AG04450 (cell line): ENCODE results near the gene FOXG1. TPM values are rescaled to one million over a fixed set of nuclear protein-coding genes. Genes with fewer than 3 reads are reported as not detected.

ENCODE experiments used
- CTCF ChIA-PET: fragments of 300-600, 350-600 bp; formaldehyde crosslinking; extraction: SDS; loops from one replicate; lab custom pipeline; 2022; ENCODE audit warnings: antibody characterized with exemption, inconsistent platforms; lab: Charles Lee
- POLR2A ChIA-PET: fragments of 350-600 bp; formaldehyde crosslinking; extraction: SDS; loops from one replicate; lab custom pipeline; 2021; ENCODE audit warnings: antibody characterized with exemption, inconsistent platforms; lab: Yijun Ruan, JAX
- DNase-seq: peaks from one replicate; pipeline ENCODE4 v3.0.0-alpha.2; 2011; ENCODE audit warnings: low read depth, low spot score
- H3K27ac ChIP-seq: one replicate; pipeline ENCODE4 v1.5.1; 2012; ENCODE audit warnings: low read depth, low read length, control low read depth
- H3K27me3 ChIP-seq: one replicate; pipeline ENCODE4 v1.6.0; 2012; ENCODE audit warnings: low read length; ENCODE audit not compliant: control insufficient read depth, insufficient read depth
- H3K4me3 ChIP-seq: 2 replicates; pipeline ENCODE4 v1.5.1; 2011; ENCODE audit warnings: mild to moderate bottlenecking, low read depth, low read length, control low read depth
- H3K9me3 ChIP-seq: 2 replicates; pipeline ENCODE4 v1.5.1; 2012; ENCODE audit warnings: low read length; ENCODE audit not compliant: control insufficient read depth, insufficient read depth
- CTCF ChIP-seq: IDR thresholded peaks from 2 replicates; pipeline ENCODE4 v1.5.1; 2011; ENCODE audit warnings: low read depth, low read length, control low read depth, inconsistent platforms
- polyA plus RNA-seq: library from polyadenylated mRNA; depleted of rRNA; stranded (reverse); fragments of >200 nt; gene quantifications from 2 replicates; pipeline ENCODE4 v1.2.3, GENCODE V29; 2011

Gene FOXG1
- polyA plus RNA-seq, 1 experiment, result not detected

DNA sequence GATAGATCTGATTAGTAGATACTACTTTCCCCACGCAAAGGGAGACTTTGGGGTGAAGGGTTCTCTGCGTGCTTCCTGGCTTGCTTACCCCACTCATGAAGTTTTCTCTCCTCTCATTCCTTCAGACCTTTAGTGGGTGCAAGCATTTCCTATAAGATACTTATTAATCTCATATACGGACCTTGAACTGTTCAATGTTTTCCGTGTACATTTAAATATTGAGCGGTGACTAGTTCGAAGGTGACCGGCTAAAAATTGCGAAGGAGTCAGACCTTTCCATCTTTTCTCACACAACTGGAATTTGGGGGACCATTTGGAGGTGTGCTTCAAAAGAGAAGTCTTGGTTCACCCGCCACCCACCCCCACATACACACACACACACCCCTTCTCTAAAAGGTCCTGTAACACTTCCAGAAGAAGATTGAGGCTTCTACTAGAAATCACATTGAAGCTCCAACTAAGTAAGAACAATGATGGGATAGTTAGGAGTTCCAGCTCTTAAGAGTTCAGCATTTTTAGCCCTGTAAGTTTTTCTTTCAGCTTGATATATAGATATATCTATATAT, 6.1 kb upstream of the FOXG1 start:
- Histone ChIP-seq H3K9me3 (peaks cover 3% of the 10 kb centered on the region; the same call in 1 of the 2 replicates), H3K27ac (no peak overlapping the region), H3K27me3 (peaks cover 86% of the 10 kb centered on the region), H3K4me3 (no peak overlapping the region)
- CTCF ChIA-PET, result interaction anchor here (0.5 to 1.4 kb wide), 3 partner anchors 9 to 20 kb away, joined by 3 to 6 read pairs (median 4); no protein-coding TSS in a partner anchor
- no peak for TF ChIP-seq CTCF
- POLR2A ChIA-PET, result no interaction called here
- no peak for DNase-seq

GRCh38 chr14:28761438-28762291, 4.9 kb upstream of the FOXG1 start:
- Histone ChIP-seq H3K9me3 (peaks cover 3% of the 10 kb centered on the region; the same call in 1 of the 2 replicates), H3K27ac (no peak overlapping the region), H3K4me3 (no peak overlapping the region), H3K27me3 (peaks cover 85% of the 10 kb centered on the region)
- TF ChIP-seq CTCF, result no peak
- CTCF ChIA-PET, result interaction anchor here (0.5 to 1.4 kb wide), 3 partner anchors 10 to 1842 kb away, joined by 3 to 6 read pairs (median 5); no protein-coding TSS in a partner anchor
- POLR2A ChIA-PET, result interaction anchor here (0.7 kb wide), 1 partner anchor 704 kb away, joined by 3 read pairs; no protein-coding TSS in a partner anchor
- no peak for DNase-seq

GRCh38 chr14:28762303-28762954, 4.2 kb upstream of the FOXG1 start:
- POLR2A ChIA-PET, result no interaction called here
- H3K9me3 ChIP-seq, result peaks cover 3% of the 10 kb centered on the region; the same call in 1 of the 2 replicates
- no peak for DNase-seq
- no peak overlapping the region for H3K27ac ChIP-seq
- TF ChIP-seq CTCF, result no peak
- CTCF ChIA-PET, result interaction anchor here (0.5 to 2.2 kb wide), 3 partner anchors 8 to 1841 kb away, joined by 3 to 13 read pairs (median 5); no protein-coding TSS in a partner anchor
- H3K27me3 ChIP-seq, result peaks cover 80% of the 10 kb centered on the region
- no peak overlapping the region for H3K4me3 ChIP-seq

DNA sequence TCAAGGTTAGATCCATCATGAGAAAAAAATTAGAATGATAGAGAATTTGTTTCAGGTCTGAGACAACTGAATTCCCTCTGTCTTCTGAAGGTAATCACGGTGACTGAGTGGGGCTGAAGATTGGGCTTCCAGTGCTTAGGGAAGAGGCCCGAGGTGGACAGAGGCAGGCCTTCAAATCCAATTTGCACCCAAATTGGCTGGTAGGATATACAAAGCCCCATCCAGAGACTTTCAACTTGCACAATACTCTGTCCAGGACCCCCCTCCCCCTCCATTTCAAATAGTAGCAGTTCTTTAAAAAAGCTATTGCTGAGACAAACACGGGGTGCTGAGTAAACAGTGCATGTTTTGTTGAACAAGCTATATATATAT, 3.6 kb upstream of the FOXG1 start:
- Histone ChIP-seq H3K4me3 (no peak overlapping the region), H3K27me3 (peaks cover 79% of the 10 kb centered on the region), H3K9me3 (peaks cover 6% of the 10 kb centered on the region), H3K27ac (no peak overlapping the region)
- ChIA-PET CTCF (interaction anchor here (0.6 to 2.2 kb wide), 5 partner anchors 8 to 1508 kb away, joined by 3 to 13 read pairs (median 4); no protein-coding TSS in a partner anchor), POLR2A (no interaction called here)
- DNase-seq, result no peak
- TF ChIP-seq CTCF, result no peak
